Parathyroid adenoma (tissue), 2 donors: ENCODE results near the gene AP4E1.
"Not testable (repeated sequence)": the region's sequence is repeated elsewhere in the genome, so short reads cannot be mapped to it uniquely, and the experiment has no call there.

ENCODE experiments used
- H2AFZ ChIP-seq: fragments of 300-600 bp; sonication (generic); one replicate; pipeline ENCODE4 v1.7.0; 2017; ENCODE audit warnings: antibody characterized with exemption, mild to moderate bottlenecking
- H3K27ac ChIP-seq: fragments of 300-600 bp; sonication (generic); one replicate; pipeline ENCODE4 v1.7.0; 2017
- H3K27me3 ChIP-seq: fragments of 300-600 bp; sonication (generic); one replicate; pipeline ENCODE4 v1.7.0; 2017; ENCODE audit warnings: low read length; ENCODE audit not compliant: control insufficient read depth, insufficient read depth
- H3K36me3 ChIP-seq: fragments of 300-600 bp; sonication (generic); one replicate; pipeline ENCODE4 v1.7.0; 2017; ENCODE audit warnings: low read length; ENCODE audit not compliant: control insufficient read depth, insufficient read depth
- H3K4me1 ChIP-seq: fragments of 300-600 bp; sonication (generic); one replicate; pipeline ENCODE4 v1.7.0; 2017; ENCODE audit warnings: control low read depth
- H3K4me2 ChIP-seq: fragments of 300-600 bp; sonication (generic); one replicate; pipeline ENCODE4 v1.7.0; 2017; ENCODE audit warnings: low read length
- H3K4me3 ChIP-seq: fragments of 300-600 bp; sonication (generic); one replicate; pipeline ENCODE4 v1.7.0; 2017; ENCODE audit warnings: low read depth, low read length
- H3K79me2 ChIP-seq: fragments of 300-600 bp; sonication (generic); one replicate; pipeline ENCODE4 v1.7.0; 2017; ENCODE audit warnings: control low read depth
- H3K9ac ChIP-seq: fragments of 300-600 bp; sonication (generic); one replicate; pipeline ENCODE4 v1.7.0; 2017; ENCODE audit warnings: mild to moderate bottlenecking
- H3K9me3 ChIP-seq: fragments of 300-600 bp; sonication (generic); one replicate; pipeline ENCODE4 v1.7.0; 2017; ENCODE audit warnings: low read length; ENCODE audit not compliant: control insufficient read depth
- TF ChIP-seq, protein P1 (sequence below): fragments of 300-600 bp; sonication (generic); IDR thresholded peaks from one replicate; pipeline ENCODE4 v1.7.0; 2017; ENCODE audit warnings: antibody characterized with exemption, mild to moderate bottlenecking
- donor health status: primary hyperparathyroidism.

Gene AP4E1

DNA sequence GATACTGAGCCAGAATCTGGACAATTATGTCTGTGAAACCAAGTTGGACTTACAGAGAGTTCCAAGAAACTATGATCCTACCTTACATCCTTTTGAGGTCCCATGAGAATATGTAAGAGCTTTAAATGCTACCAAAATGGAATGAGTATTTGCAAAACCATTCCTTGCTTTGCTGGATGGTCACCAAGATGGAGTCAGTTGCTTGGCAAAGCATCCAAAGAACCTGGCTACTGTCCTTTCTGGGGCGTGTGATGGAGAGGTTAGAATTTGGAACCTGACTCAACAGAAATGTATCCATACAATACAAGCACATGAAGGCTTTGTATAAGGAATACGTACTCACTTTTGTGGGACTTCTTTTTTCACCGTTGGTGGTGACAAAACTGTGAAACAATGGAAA lies 36.2 kb downstream of the AP4E1 start:
- TF ChIP-seq, protein P1, sequence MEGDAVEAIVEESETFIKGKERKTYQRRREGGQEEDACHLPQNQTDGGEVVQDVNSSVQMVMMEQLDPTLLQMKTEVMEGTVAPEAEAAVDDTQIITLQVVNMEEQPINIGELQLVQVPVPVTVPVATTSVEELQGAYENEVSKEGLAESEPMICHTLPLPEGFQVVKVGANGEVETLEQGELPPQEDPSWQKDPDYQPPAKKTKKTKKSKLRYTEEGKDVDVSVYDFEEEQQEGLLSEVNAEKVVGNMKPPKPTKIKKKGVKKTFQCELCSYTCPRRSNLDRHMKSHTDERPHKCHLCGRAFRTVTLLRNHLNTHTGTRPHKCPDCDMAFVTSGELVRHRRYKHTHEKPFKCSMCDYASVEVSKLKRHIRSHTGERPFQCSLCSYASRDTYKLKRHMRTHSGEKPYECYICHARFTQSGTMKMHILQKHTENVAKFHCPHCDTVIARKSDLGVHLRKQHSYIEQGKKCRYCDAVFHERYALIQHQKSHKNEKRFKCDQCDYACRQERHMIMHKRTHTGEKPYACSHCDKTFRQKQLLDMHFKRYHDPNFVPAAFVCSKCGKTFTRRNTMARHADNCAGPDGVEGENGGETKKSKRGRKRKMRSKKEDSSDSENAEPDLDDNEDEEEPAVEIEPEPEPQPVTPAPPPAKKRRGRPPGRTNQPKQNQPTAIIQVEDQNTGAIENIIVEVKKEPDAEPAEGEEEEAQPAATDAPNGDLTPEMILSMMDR = no peak
- no peaks in the 10 kb centered on the region for H3K36me3 ChIP-seq

DNA sequence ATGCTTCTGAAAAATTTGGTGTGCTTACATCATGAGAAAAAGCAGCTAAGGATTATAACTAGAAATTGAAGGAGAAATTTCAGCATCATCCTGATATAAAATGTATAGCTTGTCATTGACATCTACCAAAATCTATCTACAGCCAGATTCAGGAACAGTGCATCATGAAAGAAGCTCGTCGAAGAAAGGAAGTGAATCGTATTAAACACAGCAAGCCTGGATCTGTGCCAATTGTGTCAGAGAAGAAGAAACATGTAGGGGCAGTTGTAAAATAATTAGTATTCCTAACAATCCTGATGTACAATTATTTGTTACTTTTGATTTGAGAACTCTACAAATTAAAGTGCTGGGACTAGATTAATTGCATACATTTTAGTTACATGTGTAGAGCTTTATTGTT lies 37.2 kb downstream of the AP4E1 start:
- H3K4me1 ChIP-seq = no peaks in the 10 kb centered on the region
- H3K4me2 ChIP-seq = no peak overlapping the region
- no peak overlapping the region for H3K9ac ChIP-seq
- H3K9me3 ChIP-seq = no peaks in the 10 kb centered on the region
- H3K79me2 ChIP-seq = no peaks in the 10 kb centered on the region
- no peaks in the 10 kb centered on the region for H3K27me3 ChIP-seq
- H3K36me3 ChIP-seq = no peaks in the 10 kb centered on the region
- no peak overlapping the region for H3K27ac ChIP-seq
- H3K4me3 ChIP-seq = no peak overlapping the region
- no peak overlapping the region for H2AFZ ChIP-seq
- TF ChIP-seq, protein P1 = no peak

More for the DNA sequence above, 36.2 kb downstream of the AP4E1 start:
- Histone ChIP-seq H3K4me2 (no peak overlapping the region), H3K9me3 (no peaks in the 10 kb centered on the region), H2AFZ (no peak overlapping the region), H3K9ac (no peak overlapping the region), H3K4me3 (no peak overlapping the region), H3K4me1 (no peaks in the 10 kb centered on the region), H3K79me2 (no peaks in the 10 kb centered on the region), H3K27me3 (no peaks in the 10 kb centered on the region), H3K27ac (no peak overlapping the region)

DNA sequence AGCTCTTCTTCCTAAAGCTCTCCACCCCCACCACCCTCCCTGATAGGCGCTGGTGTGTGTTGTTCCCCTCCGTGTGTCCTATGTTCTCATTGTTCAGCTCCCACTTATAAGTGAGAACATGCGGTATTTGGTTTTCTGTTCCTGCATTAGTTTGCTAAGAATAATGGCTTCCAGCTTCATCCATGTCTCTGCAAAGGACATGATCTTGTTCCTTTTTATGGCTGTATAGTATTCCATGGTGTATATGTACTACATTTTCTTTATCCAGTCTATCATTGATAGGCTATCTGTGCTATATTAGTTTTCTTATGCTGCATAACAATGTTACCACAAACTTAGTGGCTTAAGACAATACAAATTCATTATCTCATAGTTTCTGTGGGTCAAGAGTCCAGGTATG lies 42.3 kb downstream of the AP4E1 start:
- not testable (repeated sequence) for H3K9me3 ChIP-seq, H3K9ac ChIP-seq, H3K27ac ChIP-seq, H3K4me3 ChIP-seq, H3K36me3 ChIP-seq, H3K79me2 ChIP-seq, H3K4me2 ChIP-seq, H2AFZ ChIP-seq, H3K27me3 ChIP-seq, H3K4me1 ChIP-seq

GRCh38 chr15:50953302-50953701 lies 44.8 kb downstream of the AP4E1 start:
- Histone ChIP-seq H3K9me3 (no peaks in the 10 kb centered on the region), H3K9ac (no peak overlapping the region), H3K27ac (no peak overlapping the region), H3K27me3 (no peaks in the 10 kb centered on the region), H2AFZ (no peak overlapping the region), H3K4me1 (no peaks in the 10 kb centered on the region), H3K36me3 (no peaks in the 10 kb centered on the region), H3K79me2 (no peaks in the 10 kb centered on the region), H3K4me3 (no peak overlapping the region), H3K4me2 (no peak overlapping the region)
- TF ChIP-seq, protein P1 = no peak

GRCh38 chr15:50954837-50955236 lies 46.4 kb downstream of the AP4E1 start:
- H3K4me3 ChIP-seq, H3K9ac ChIP-seq, H3K27ac ChIP-seq, H3K27me3 ChIP-seq, H3K4me1 ChIP-seq, H2AFZ ChIP-seq, H3K9me3 ChIP-seq, H3K4me2 ChIP-seq, H3K79me2 ChIP-seq, H3K36me3 ChIP-seq: not testable (repeated sequence)

DNA sequence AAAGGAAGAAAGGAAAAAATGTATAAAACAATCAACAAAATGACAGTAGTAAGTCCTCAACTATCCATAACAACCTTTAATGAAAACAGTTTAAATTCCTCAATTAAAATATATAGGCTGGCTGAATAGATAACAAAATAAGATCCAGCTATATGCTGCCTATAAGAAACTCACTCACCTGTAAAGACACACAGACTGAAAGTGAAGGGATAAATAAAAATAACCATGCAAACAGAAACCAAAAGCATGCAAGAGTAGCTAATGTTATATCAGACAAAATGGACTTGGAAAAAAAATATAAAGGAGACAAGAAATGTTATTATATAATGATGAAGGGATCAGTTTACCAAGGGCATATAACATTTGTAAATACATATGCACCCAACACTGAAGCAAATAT lies 51.2 kb downstream of the AP4E1 start:
- no peak overlapping the region for H3K9ac ChIP-seq
- H3K9me3 ChIP-seq = no peaks in the 10 kb centered on the region
- no peaks in the 10 kb centered on the region for H3K27me3 ChIP-seq
- TF ChIP-seq, protein P1 = no peak
- H3K36me3 ChIP-seq = no peaks in the 10 kb centered on the region
- H3K79me2 ChIP-seq = no peaks in the 10 kb centered on the region
- H2AFZ ChIP-seq = no peak overlapping the region
- no peak overlapping the region for H3K4me3 ChIP-seq
- no peak overlapping the region for H3K27ac ChIP-seq
- H3K4me1 ChIP-seq = no peaks in the 10 kb centered on the region
- H3K4me2 ChIP-seq = no peak overlapping the region
